A549 (cell line): ENCODE measurements around the gene SPATA25. TPM values are rescaled to one million over a fixed set of nuclear protein-coding genes. Genes with fewer than 3 reads are reported as not detected.

Source experiments
- ATAC-seq, 2 experiments: fragments of 200-7000 bp in 1 of 2; fragments of >200 bp in 1 of 2; cut with Nextera tagmentation in 1 of 2; cut with Tn5 transposase in 1 of 2; 3 replicates each; pipeline versions ENCODE4 v1.8.0 to v1.9.1; 2018 to 2020; ENCODE audit warnings: mild to moderate bottlenecking in 1 of 2, moderate library complexity in 1 of 2
- CTCF ChIA-PET: fragments of 300-600 bp; sonication (Branson Sonifier 250); formaldehyde crosslinking; extraction: SDS; loops from one replicate; lab custom pipeline; 2021; ENCODE audit warnings: antibody characterized with exemption, inconsistent platforms; lab: Yijun Ruan, JAX
- POLR2A ChIA-PET: fragments of 350-600 bp; formaldehyde crosslinking; extraction: SDS; loops from one replicate; lab custom pipeline; 2021; ENCODE audit warnings: antibody characterized with exemption, inconsistent platforms; lab: Yijun Ruan, JAX
- DNase-seq, 2 experiments: peaks; one replicate each; pipeline versions ENCODE4 v3.0.0 to v3.0.0-alpha.2; 2011 to 2016; ENCODE audit warnings: low read depth in 1 of 2, low spot score in 1 of 2
- FAIRE-seq: peaks from 2 replicates; lab custom pipeline; 2011; peaks lifted over from hg19 to GRCh38; lab: Jason Lieb, UNC
- H3K27ac ChIP-seq, 2 experiments: fragments of >200 bp; sonication (Bioruptor Twin); formaldehyde crosslinking; 3 replicates each; pipeline ENCODE4 v1.5.1; 2016 to 2017
- H3K4me1 ChIP-seq: fragments of >200 bp; sonication (Bioruptor Twin); formaldehyde crosslinking; 3 replicates; pipeline ENCODE4 v1.6.1; 2016
- H3K4me2 ChIP-seq: fragments of >200 bp; sonication (Bioruptor Twin); formaldehyde crosslinking; 3 replicates; pipeline ENCODE4 v1.6.1; 2016
- H3K4me3 ChIP-seq: fragments of >200 bp; sonication (Bioruptor Twin); formaldehyde crosslinking; 3 replicates; pipeline ENCODE4 v1.5.1; 2016
- H3K9me3 ChIP-seq: fragments of >200 bp; sonication (Bioruptor Twin); formaldehyde crosslinking; 3 replicates; pipeline ENCODE4 v1.6.1; 2016
- BCL3 ChIP-seq: fragments of >200 bp; sonication (Bioruptor Twin); formaldehyde crosslinking; IDR thresholded peaks from 3 replicates; pipeline ENCODE4 v1.6.1; 2016
- CBX2 ChIP-seq: fragments of 200-600 bp; sonication (generic); IDR thresholded peaks from 2 replicates; pipeline ENCODE4 v1.6.1; 2016; ENCODE audit warnings: low read depth, mild to moderate bottlenecking, borderline replicate concordance
- CEBPB ChIP-seq, 2 experiments: fragments of >200 bp in 1 of 2; sonication (Bioruptor Twin) in 1 of 2; formaldehyde crosslinking in 1 of 2; IDR thresholded peaks; 2 replicates each; pipeline ENCODE4 v1.6.1; 2012 to 2016
- CHD4 ChIP-seq: fragments of 200-600 bp; sonication (generic); IDR thresholded peaks from 2 replicates; pipeline ENCODE4 v1.6.1; 2016; ENCODE audit warnings: antibody characterized with exemption, mild to moderate bottlenecking, borderline replicate concordance
- CTCF ChIP-seq: fragments of >200 bp; sonication (Bioruptor Twin); formaldehyde crosslinking; IDR thresholded peaks from 3 replicates; pipeline ENCODE4 v1.5.1; 2016
- ESRRA ChIP-seq: fragments of 150-350 bp; IDR thresholded peaks from 2 replicates; pipeline ENCODE4 v1.6.1; 2014; ENCODE audit warnings: mild to moderate bottlenecking, low read length, borderline replicate concordance
- FOSB ChIP-seq: fragments of 250-450 bp; sonication (Bioruptor Pico); IDR thresholded peaks from 2 replicates; pipeline ENCODE4 v1.5.0; 2020; ENCODE audit warnings: mild to moderate bottlenecking, moderate library complexity
- FOSL2 ChIP-seq, 2 experiments: fragments of 450-650 bp in 1 of 2; fragments of >200 bp in 1 of 2; sonication (Bioruptor Twin) in 1 of 2; formaldehyde crosslinking; IDR thresholded peaks; 2 replicates each; pipeline versions ENCODE4 v1.5.0 to v1.6.1; 2016 to 2020; ENCODE audit warnings: mild to moderate bottlenecking in 1 of 2, moderate library complexity in 1 of 2
- HOXA7 ChIP-seq: fragments of 250-450 bp; sonication (Bioruptor Pico); IDR thresholded peaks from 2 replicates; pipeline ENCODE4 v1.5.0; 2020; ENCODE audit warnings: mild to moderate bottlenecking, moderate library complexity
- NFE2L2 ChIP-seq: fragments of 150-350 bp; conservative IDR thresholded peaks from 2 replicates; pipeline ENCODE4 v1.6.1; 2014; ENCODE audit warnings: low read length
- POLR2AphosphoS2 ChIP-seq: conservative IDR thresholded peaks from 2 replicates; pipeline ENCODE4 v1.6.1; 2012; ENCODE audit warnings: low read length, improper control_type of control experiment, inconsistent platforms
- RAD21 ChIP-seq, 2 experiments: fragments of >200 bp in 1 of 2; sonication (Bioruptor Twin) in 1 of 2; formaldehyde crosslinking in 1 of 2; IDR thresholded peaks in 1 of 2; conservative IDR thresholded peaks in 1 of 2; 2 replicates in 1 of 2; 3 replicates in 1 of 2; pipeline ENCODE4 v1.6.1; 2012 to 2018; ENCODE audit warnings: inconsistent platforms in 1 of 2
- RCOR1 ChIP-seq: fragments of 150-350 bp; IDR thresholded peaks from 2 replicates; pipeline ENCODE4 v1.6.1; 2014; ENCODE audit warnings: antibody characterized with exemption, low read length, low read depth
- RFX5 ChIP-seq: fragments of 450-650 bp; IDR thresholded peaks from 2 replicates; pipeline ENCODE4 v1.7.1; 2014; ENCODE audit warnings: antibody characterized with exemption, mild to moderate bottlenecking, moderate library complexity
- SREBF2 ChIP-seq: fragments of 450-650 bp; IDR thresholded peaks from 2 replicates; pipeline ENCODE4 v1.6.1; 2014; ENCODE audit warnings: mild to moderate bottlenecking, moderate library complexity
- ZFP36 ChIP-seq: fragments of 450-650 bp; IDR thresholded peaks from 2 replicates; pipeline ENCODE4 v1.6.1; 2014; ENCODE audit warnings: borderline replicate concordance; ENCODE audit not compliant: partially characterized antibody
- ZSCAN20 ChIP-seq: fragments of 250-450 bp; sonication (Bioruptor Pico); IDR thresholded peaks from 2 replicates; pipeline ENCODE4 v1.8.0; 2022; ENCODE audit warnings: mild to moderate bottlenecking, moderate library complexity
- WGBS: methylation state at CpG from one replicate; pipeline ENCODE4 v1.1.6; 2017; ENCODE audit errors: missing lambda C conversion rate; 5-methylcytosine and 5-hydroxymethylcytosine counted together
- polyA minus RNA-seq: library from RNA; depleted of rRNA, polyadenylated mRNA; stranded (reverse); fragments of >200 nt; gene quantifications from 2 replicates; pipeline ENCODE4 v1.2.3, GENCODE V29; 2011; rRNA and poly(A)+ RNA removed
- polyA plus RNA-seq, 4 experiments: library from polyadenylated mRNA; depleted of rRNA in 3 of 4; stranded (reverse); fragments of >200 nt; fragmentation: RNase III in 1 of 4; extraction: RNeasy Plus Mini Kit Qiagen cat#74134 plus additional on column Dnase treatment in 1 of 4; gene quantifications; 2 replicates in 3 of 4; 3 replicates in 1 of 4; pipeline ENCODE4 v1.2.3, GENCODE V29; 2011 to 2017
- TF ChIP-seq, protein P1 (sequence below): fragments of >200 bp; sonication (Bioruptor Twin); formaldehyde crosslinking; IDR thresholded peaks from 2 replicates; pipeline ENCODE4 v1.6.1; 2016
- TF ChIP-seq, protein P2 (sequence below): fragments of 250-450 bp; sonication (Bioruptor Pico); IDR thresholded peaks from 2 replicates; pipeline ENCODE4 v1.5.0; 2021; ENCODE audit warnings: mild to moderate bottlenecking, moderate library complexity, borderline replicate concordance
- TF ChIP-seq, protein P3 (sequence below): fragments of 450-650 bp; IDR thresholded peaks from 2 replicates; pipeline ENCODE4 v1.6.1; 2014; ENCODE audit warnings: antibody characterized with exemption

The SPATA25 gene, protein sequence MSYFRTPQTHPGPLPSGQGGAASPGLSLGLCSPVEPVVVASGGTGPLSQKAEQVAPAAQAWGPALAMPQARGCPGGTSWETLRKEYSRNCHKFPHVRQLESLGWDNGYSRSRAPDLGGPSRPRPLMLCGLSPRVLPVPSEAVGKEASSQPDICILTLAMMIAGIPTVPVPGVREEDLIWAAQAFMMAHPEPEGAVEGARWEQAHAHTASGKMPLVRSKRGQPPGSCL
- 0.31 and 0.54 TPM in 2 replicates for polyA plus RNA-seq (2011; rRNA removed)
- polyA plus RNA-seq (2012; cell fraction: cytosol; rRNA removed), result 0.52 and 0.89 TPM in 2 replicates
- polyA plus RNA-seq (2012; cell fraction: nucleus; rRNA removed), result 2.4 and 2.5 TPM in 2 replicates
- 0.59 to 1.3 TPM (median 0.77 TPM) in 3 replicates for polyA plus RNA-seq (2017; fragmentation: RNase III; extraction: RNeasy Plus Mini Kit Qiagen cat#74134 plus additional on column Dnase treatment)
- 0.73 TPM in 1 of 2 replicates, not detected in the other for polyA minus RNA-seq

GRCh38 chr20:45887346-45887715 lies at the start of gene SPATA25:
Gene SPATA25 (minus strand): TSS chr20:45887622. CDS start chr20:45887590, 32 bp downstream.
- POLR2A ChIA-PET, result no interaction called here
- TF ChIP-seq RAD21 (conservative IDR thresholded peaks at IDR 0.05 in 1 of 2, IDR thresholded peaks at IDR 0.05 in 1 of 2) (no peak), ESRRA (no peak), ZFP36 (no peak), BCL3 (no peak), RFX5 (no peak), POLR2AphosphoS2 (no peak), ZSCAN20 (CRISPR knock-in tag) (no peak), CTCF (no peak), CHD4 (no peak), NFE2L2 (no peak), FOSB (no peak), SREBF2 (no peak), CEBPB (IDR thresholded peaks at IDR 0.05) (no peak), RCOR1 (no peak)
- TF ChIP-seq, protein P1, sequence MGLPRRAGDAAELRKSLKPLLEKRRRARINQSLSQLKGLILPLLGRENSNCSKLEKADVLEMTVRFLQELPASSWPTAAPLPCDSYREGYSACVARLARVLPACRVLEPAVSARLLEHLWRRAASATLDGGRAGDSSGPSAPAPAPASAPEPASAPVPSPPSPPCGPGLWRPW, result no peak
- TF ChIP-seq, protein P2, sequence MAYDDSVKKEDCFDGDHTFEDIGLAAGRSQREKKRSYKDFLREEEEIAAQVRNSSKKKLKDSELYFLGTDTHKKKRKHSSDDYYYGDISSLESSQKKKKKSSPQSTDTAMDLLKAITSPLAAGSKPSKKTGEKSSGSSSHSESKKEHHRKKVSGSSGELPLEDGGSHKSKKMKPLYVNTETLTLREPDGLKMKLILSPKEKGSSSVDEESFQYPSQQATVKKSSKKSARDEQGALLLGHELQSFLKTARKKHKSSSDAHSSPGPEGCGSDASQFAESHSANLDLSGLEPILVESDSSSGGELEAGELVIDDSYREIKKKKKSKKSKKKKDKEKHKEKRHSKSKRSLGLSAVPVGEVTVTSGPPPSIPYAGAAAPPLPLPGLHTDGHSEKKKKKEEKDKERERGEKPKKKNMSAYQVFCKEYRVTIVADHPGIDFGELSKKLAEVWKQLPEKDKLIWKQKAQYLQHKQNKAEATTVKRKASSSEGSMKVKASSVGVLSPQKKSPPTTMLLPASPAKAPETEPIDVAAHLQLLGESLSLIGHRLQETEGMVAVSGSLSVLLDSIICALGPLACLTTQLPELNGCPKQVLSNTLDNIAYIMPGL (CRISPR knock-in tag), result no peak
- FAIRE-seq (no peak), DNase-seq (no peak), ATAC-seq (no peak)
- H3K27ac ChIP-seq, result no peak within 1 kb of the TSS
- H3K4me2 ChIP-seq, result no peak within 1 kb of the TSS
- H3K9me3 ChIP-seq, result no peaks in the 10 kb centered on the region
- CTCF ChIA-PET, result interaction anchor here (1.6 to 1.8 kb wide), 2 partner anchors 84 to 88 kb away, joined by 3 to 7 read pairs; no protein-coding TSS in a partner anchor
- H3K4me3 ChIP-seq, result no peak within 1 kb of the TSS
- 93% methylated on average over 8 of the region's 8 CpGs for WGBS
- peaks cover 22% of the 10 kb centered on the region for H3K4me1 ChIP-seq

DNA sequence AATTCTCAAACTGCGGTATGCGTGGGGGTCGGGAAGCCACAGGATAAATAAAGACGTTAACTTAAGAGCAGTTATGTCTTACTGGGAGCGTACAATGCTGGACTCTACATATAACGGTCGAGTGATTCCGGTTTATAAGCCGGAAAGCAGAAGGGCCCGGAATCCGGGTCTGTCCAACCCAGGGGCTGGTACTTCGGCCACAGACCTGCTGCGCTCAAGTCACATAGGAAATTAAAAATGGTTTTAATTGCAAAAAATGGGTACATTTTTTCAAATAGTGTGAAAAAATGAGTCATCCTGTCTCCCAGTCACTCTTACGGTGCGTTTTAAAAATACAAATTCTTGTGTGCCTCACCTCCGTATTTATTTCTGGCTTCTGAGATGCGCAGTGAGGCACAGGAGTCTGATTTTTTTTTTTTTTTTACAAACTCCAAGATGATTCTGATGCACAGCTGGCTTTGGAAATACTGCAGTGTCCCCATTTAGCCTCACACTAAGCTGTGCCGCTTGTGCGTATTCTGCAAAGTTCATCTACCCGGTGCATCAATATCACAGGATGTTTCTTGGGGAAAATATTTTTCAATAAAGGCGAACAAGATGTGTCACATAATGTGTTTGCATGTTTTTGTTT lies 48.1 kb upstream of the SPATA25 start:
- 13% methylated on average over 21 of the region's 21 CpGs for WGBS
- H3K27ac ChIP-seq, result peak overlapping the region; percentile 62 to 99
- FAIRE-seq (no peak), DNase-seq (peak in 1 of 2 experiments; percentile 19), ATAC-seq (peak; percentile 23 to 37; a peak in 5 of 6 replicates)
- peaks cover 16% of the 10 kb centered on the region for H3K4me1 ChIP-seq
- POLR2A ChIA-PET, result interaction anchor here (0.6 to 3.2 kb wide), 20 partner anchors 9 to 759 kb away, joined by 3 to 31 read pairs (median 5); partner anchors contain the start of genes CTSA, NEURL2, SNX21 and ZNF335
- peak overlapping the region; percentile 89 for H3K4me2 ChIP-seq
- H3K9me3 ChIP-seq, result no peaks in the 10 kb centered on the region
- CTCF ChIA-PET, result interaction anchor here (3.2 kb wide), 1 partner anchor 27 kb away, joined by 18 read pairs; no protein-coding TSS in a partner anchor
- peak overlapping the region; percentile 78 for H3K4me3 ChIP-seq
- TF ChIP-seq FOSL2 (IDR thresholded peaks at IDR 0.05) (no peak), FOSL2 (CRISPR knock-in tag; IDR thresholded peaks at IDR 0.05) (peak; percentile 51; the same call in 1 of the 2 replicates), HOXA7 (peak; percentile 21; the same call in 1 of the 2 replicates), RFX5 (0 out of 2 replicates have a peak, but pooled peaks have one; percentile 20), CBX2 (no peak)
- TF ChIP-seq, protein P3, sequence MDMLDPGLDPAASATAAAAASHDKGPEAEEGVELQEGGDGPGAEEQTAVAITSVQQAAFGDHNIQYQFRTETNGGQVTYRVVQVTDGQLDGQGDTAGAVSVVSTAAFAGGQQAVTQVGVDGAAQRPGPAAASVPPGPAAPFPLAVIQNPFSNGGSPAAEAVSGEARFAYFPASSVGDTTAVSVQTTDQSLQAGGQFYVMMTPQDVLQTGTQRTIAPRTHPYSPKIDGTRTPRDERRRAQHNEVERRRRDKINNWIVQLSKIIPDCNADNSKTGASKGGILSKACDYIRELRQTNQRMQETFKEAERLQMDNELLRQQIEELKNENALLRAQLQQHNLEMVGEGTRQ, result no peak
